Activated T-helper 17 cell treated with anti-CD3 and anti-CD28 coated beads, Interleukin-2, amount 50 U/mL, for 72 hours (primary cell): ENCODE measurements around the gene TRPV5. TPM values are rescaled to one million over a fixed set of nuclear protein-coding genes. Genes with fewer than 3 reads are reported as not detected.
A peak's percentile ranks its signal among the peaks of the same experiment; 100 is the strongest.

Experiments
- ATAC-seq: fragments of 150-1000 bp; cut with Tn5 transposase; replicated peaks from 2 replicates; pipeline ENCODE4 v1.10.0; 2021; ENCODE audit warnings: mild to moderate bottlenecking, moderate library complexity
- H3K27ac Mint-ChIP-seq: one replicate; pipeline ENCODE4 v1.8.0; 2022; ENCODE audit warnings: mixed read lengths
- H3K27me3 Mint-ChIP-seq: one replicate; pipeline ENCODE4 v1.8.0; 2022; ENCODE audit warnings: mixed read lengths
- H3K36me3 Mint-ChIP-seq: one replicate; pipeline ENCODE4 v1.8.0; 2022; ENCODE audit warnings: low read depth, mild to moderate bottlenecking, mixed read lengths
- H3K4me1 Mint-ChIP-seq: one replicate; pipeline ENCODE4 v1.8.0; 2022; ENCODE audit warnings: mixed read lengths
- H3K4me3 Mint-ChIP-seq: one replicate; pipeline ENCODE4 v1.8.0; 2022; ENCODE audit warnings: mild to moderate bottlenecking, mixed read lengths
- H3K9me3 Mint-ChIP-seq: one replicate; pipeline ENCODE4 v1.8.0; 2022; ENCODE audit warnings: mixed read lengths
- total RNA-seq, 2 donors: library from RNA; stranded (reverse); gene quantifications; one replicate each; pipeline ENCODE4 v1.2.3, GENCODE V29; 2022

TRPV5 gene
- total RNA-seq, 2 donors from 2014 or later = 0.13 TPM; not detected in 1

DNA sequence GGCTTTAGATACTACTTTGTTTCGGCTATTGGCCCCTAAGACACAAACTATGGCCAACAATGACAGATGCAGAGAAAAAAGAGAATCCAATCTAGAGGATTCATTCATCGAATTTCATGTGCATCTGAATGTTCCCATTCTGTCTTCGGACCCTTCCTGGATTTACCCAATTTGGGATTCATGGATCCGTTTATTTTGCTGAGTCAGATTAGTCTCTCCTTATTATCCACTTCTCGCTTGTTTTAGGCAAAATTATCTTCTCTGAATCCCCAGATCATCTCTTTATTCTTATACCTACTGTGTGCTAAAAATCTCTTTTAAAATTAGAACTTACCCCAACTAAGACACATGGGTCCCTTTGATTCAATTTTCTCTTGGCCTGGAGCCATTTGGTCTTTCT, 54.5 kb downstream of the TRPV5 start:
- ATAC-seq = no peak
- Mint-ChIP-seq H3K36me3 (no peaks in the 10 kb centered on the region), H3K4me1 (no peaks in the 10 kb centered on the region), H3K9me3 (no peaks in the 10 kb centered on the region), H3K27ac (no peak overlapping the region), H3K4me3 (no peak overlapping the region), H3K27me3 (no peaks in the 10 kb centered on the region)

DNA sequence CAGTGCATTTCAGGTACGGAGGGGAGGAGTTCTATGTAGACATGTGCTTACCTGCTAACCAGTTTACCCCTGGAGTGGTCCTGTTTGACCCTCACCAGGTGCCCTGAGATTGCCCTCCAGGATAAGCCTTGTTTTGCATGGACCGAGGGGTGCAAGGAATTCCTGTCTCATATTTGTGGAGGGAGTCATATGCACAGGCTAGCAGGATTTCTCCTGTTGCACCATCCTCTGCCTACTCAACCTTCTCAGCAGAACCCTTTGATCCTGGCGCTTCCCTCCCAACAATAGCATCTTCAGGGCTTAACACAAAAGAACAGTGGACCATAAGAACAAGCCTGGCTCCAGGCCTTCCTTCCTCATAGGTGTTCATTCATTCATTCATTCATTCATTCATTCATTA, 55.2 kb downstream of the TRPV5 start:
- H3K27me3 Mint-ChIP-seq = no peaks in the 10 kb centered on the region
- no peak overlapping the region for H3K27ac Mint-ChIP-seq
- H3K9me3 Mint-ChIP-seq = no peaks in the 10 kb centered on the region
- H3K36me3 Mint-ChIP-seq = no peaks in the 10 kb centered on the region
- H3K4me3 Mint-ChIP-seq = no peak overlapping the region
- ATAC-seq = no peak
- H3K4me1 Mint-ChIP-seq = no peaks in the 10 kb centered on the region

GRCh38 chr7:142876991-142877910, 56.3 kb downstream of the TRPV5 start:
- no peak overlapping the region for H3K27ac Mint-ChIP-seq
- no peaks in the 10 kb centered on the region for H3K27me3 Mint-ChIP-seq
- no peak for ATAC-seq
- no peak overlapping the region for H3K4me3 Mint-ChIP-seq
- no peaks in the 10 kb centered on the region for H3K4me1 Mint-ChIP-seq
- H3K36me3 Mint-ChIP-seq = no peaks in the 10 kb centered on the region
- H3K9me3 Mint-ChIP-seq = no peaks in the 10 kb centered on the region

DNA sequence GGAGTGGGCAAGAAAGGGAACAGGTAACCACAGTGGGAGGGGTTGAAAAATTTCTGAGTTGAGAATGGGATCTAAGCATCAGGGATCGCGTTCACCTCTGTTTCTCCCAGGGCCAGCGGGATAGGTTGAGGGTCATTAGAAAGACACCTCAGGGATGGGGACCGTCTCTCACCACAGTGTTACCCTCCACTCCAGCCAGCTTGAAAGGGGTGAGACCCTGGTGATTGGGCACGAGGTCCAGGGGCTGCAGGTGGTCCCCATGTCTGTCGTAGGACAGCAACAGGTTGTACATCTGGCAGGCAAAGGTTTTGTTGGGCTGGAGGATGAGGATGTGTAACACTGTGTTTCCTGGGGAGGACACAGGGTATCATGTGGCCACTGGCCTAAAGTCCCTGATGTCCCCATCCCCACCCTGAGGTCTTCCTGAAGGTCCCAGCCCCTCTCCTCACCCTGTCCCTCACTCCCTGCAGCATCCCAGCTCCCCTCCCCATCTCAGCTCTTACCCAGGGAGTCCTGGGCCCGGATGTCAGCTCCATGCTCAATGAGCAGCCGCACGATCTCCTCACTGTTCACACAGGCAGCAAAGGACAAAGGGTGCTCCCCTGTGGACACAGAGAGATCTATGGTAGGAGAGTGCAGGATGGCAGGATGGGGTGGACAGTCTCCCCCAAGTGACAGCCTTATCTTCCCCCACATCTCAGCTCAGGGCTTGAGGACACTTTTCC, 57.1 kb downstream of the TRPV5 start:
- Mint-ChIP-seq H3K9me3 (no peaks in the 10 kb centered on the region), H3K27ac (no peak overlapping the region)

DNA sequence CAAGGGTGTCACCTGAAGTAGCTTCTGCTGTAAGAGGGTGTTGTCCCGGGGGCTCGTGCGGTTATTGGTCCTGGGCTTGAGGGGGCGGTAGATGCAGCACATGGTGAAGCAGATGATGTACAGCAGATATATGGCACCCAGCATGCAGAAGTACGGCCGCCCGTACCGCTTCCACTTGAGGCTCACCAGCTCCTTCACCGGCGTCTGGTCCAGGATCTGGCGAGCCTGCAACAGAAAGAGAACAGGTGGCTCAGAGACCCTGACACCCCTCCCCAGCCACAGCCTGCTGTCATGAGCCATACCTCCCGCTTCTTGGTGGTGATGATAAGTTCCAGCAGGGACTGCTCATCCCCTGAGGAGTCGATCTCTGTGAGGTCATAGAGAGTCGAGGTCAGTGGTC, 58.1 kb downstream of the TRPV5 start:
- Mint-ChIP-seq H3K36me3 (peaks cover 3% of the 10 kb centered on the region), H3K9me3 (no peaks in the 10 kb centered on the region), H3K27ac (peak overlapping the region; percentile 29), H3K4me1 (no peaks in the 10 kb centered on the region), H3K4me3 (no peak overlapping the region), H3K27me3 (no peaks in the 10 kb centered on the region)
- no peak for ATAC-seq

More for the DNA sequence above, 57.1 kb downstream of the TRPV5 start:
- no peaks in the 10 kb centered on the region for H3K36me3 Mint-ChIP-seq
- no peaks in the 10 kb centered on the region for H3K4me1 Mint-ChIP-seq
- no peaks in the 10 kb centered on the region for H3K27me3 Mint-ChIP-seq
- no peak for ATAC-seq
- no peak overlapping the region for H3K4me3 Mint-ChIP-seq

- peaks cover 9% of the 10 kb centered on the region for H3K36me3 Mint-ChIP-seq
- H3K4me1 Mint-ChIP-seq = no peaks in the 10 kb centered on the region
- no peaks in the 10 kb centered on the region for H3K9me3 Mint-ChIP-seq
- ATAC-seq = no peak
- H3K4me3 Mint-ChIP-seq = no peak overlapping the region
- H3K27me3 Mint-ChIP-seq = no peaks in the 10 kb centered on the region
- H3K27ac Mint-ChIP-seq = no peak overlapping the region
These were observed 58.7 kb downstream of the TRPV5 start for GRCh38 chr7:142874837-142875236.

- ATAC-seq = no peak
- Mint-ChIP-seq H3K36me3 (peaks cover 14% of the 10 kb centered on the region), H3K4me3 (no peak overlapping the region), H3K27ac (no peak overlapping the region), H3K27me3 (no peaks in the 10 kb centered on the region), H3K9me3 (no peaks in the 10 kb centered on the region), H3K4me1 (no peaks in the 10 kb centered on the region)
These were observed 59.1 kb downstream of the TRPV5 start for GRCh38 chr7:142874409-142874808.

DNA sequence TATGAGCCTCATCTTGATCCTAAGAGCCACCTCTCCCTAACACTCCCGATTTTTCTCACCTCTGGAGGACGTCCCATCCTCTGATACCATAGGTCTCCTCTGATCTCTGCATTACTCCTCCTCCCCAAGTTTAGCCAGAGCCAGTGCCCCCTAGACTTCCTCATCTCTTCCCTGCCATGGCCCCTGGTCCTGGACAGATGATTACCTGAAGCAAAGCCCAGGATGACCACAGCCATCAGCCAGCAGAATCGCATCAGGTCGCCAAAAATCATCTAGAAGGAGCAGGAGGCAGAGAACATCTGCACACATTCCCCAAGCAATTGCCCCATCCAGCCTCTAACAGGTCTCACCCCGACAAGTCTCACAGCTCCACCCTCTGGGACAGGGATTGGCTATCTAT, 59.7 kb downstream of the TRPV5 start:
- Mint-ChIP-seq H3K27me3 (no peaks in the 10 kb centered on the region), H3K36me3 (peaks cover 14% of the 10 kb centered on the region), H3K27ac (no peak overlapping the region), H3K9me3 (no peaks in the 10 kb centered on the region), H3K4me3 (no peak overlapping the region), H3K4me1 (no peaks in the 10 kb centered on the region)
- no peak for ATAC-seq

DNA sequence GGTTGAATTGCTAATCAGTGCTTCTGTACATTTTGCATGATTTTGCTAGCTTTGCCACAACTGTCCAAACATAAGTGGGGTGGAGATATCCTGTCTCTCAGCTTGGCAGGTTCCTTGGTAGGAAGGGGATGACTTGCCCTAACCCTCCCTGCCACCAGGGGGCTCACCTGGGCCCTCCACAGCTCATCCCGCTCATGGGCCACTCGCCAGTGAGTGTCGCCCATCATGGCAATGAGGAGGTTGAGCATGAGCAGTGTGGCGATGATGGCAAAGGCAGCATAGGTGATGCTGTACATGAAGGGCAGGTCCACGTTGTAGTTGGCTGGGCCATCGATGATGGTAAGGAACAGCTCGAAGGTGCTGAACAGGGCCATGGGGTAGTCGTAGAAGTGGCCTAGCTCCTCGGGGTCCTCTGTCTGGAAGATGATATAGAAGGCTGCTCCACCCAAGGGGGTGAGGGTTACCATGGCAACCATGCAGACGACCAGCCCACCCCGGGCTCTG, 60.2 kb downstream of the TRPV5 start:
- Mint-ChIP-seq H3K27me3 (no peaks in the 10 kb centered on the region), H3K27ac (no peak overlapping the region), H3K36me3 (peaks cover 14% of the 10 kb centered on the region), H3K9me3 (no peaks in the 10 kb centered on the region), H3K4me3 (no peak overlapping the region), H3K4me1 (no peaks in the 10 kb centered on the region)
- ATAC-seq = peak; percentile 47

GRCh38 chr7:142872106-142872675, 61.4 kb downstream of the TRPV5 start:
- no peak overlapping the region for H3K27ac Mint-ChIP-seq
- H3K9me3 Mint-ChIP-seq = no peaks in the 10 kb centered on the region
- peaks cover 14% of the 10 kb centered on the region for H3K36me3 Mint-ChIP-seq
- H3K4me3 Mint-ChIP-seq = no peak overlapping the region
- no peak for ATAC-seq
- no peaks in the 10 kb centered on the region for H3K4me1 Mint-ChIP-seq
- no peaks in the 10 kb centered on the region for H3K27me3 Mint-ChIP-seq

DNA sequence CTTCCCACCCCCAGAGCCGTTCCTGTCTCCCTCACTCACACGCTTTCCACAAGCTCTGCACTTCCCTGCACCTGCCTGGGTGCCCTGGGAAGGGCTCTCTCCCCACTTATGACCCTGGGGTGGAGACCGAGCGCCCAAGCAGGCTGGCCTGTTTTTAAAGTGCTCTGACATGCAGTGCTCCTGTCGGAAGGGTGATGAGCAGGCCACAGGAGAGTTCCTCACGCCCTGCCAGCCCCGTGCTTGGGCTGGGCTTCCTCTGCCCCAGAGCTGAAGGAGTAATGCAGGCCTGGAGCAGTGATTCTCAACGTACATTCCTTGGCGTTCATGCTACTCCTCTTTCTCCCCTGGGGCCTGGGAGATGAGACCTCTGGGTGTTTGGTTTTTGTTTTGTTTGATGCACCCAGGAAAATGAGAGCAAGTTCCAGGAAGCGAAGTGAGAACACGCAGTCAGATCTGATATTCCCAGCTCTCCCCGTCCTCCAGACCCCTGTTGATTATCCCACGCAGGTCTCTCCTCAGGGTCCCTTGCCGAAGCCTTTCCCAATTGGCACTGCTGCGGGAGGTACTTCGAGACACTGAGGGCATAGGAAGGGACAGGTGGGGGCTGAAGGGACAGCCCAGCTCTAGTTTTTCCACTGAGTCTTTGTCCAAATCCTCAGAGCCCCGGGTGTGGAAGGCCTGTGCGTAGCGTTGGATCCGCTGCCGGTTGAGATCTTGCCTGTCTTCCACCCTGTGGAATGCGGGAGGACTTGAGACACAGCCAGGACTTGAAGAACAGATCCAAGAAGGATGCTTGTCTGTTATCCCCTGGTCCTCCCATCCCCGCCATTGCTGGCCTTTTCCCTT, 62.1 kb downstream of the TRPV5 start:
- no peaks in the 10 kb centered on the region for H3K27me3 Mint-ChIP-seq
- no peak overlapping the region for H3K27ac Mint-ChIP-seq
- no peaks in the 10 kb centered on the region for H3K4me1 Mint-ChIP-seq
- no peak overlapping the region for H3K4me3 Mint-ChIP-seq
- ATAC-seq = no peak
- H3K36me3 Mint-ChIP-seq = peaks cover 14% of the 10 kb centered on the region
- no peaks in the 10 kb centered on the region for H3K9me3 Mint-ChIP-seq

GRCh38 chr7:142870566-142871259, 62.8 kb downstream of the TRPV5 start:
- H3K27me3 Mint-ChIP-seq = no peaks in the 10 kb centered on the region
- no peaks in the 10 kb centered on the region for H3K9me3 Mint-ChIP-seq
- no peak overlapping the region for H3K27ac Mint-ChIP-seq
- no peak overlapping the region for H3K4me3 Mint-ChIP-seq
- peaks cover 14% of the 10 kb centered on the region for H3K36me3 Mint-ChIP-seq
- H3K4me1 Mint-ChIP-seq = no peaks in the 10 kb centered on the region
- ATAC-seq = no peak

DNA sequence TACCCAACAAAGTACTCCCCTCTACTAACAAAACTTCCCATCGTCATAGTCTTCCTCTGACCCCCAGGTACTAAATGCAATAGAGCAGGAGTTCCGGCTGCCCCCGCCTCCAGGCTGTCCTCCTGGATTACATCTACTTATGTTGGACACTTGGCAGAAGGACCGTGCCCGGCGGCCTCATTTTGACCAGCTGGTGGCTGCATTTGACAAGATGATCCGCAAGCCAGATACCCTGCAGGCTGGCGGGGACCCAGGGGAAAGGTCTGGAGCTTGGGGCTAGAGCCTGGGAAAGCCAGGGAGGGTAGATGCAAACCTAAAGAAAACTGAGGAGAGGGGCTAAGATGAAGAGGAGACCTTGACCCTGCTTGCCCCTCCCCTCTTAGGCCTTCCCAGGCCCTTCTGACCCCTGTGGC, 63.4 kb downstream of the TRPV5 start:
- H3K9me3 Mint-ChIP-seq = no peaks in the 10 kb centered on the region
- H3K27ac Mint-ChIP-seq = no peak overlapping the region
- peaks cover 14% of the 10 kb centered on the region for H3K36me3 Mint-ChIP-seq

More for the DNA sequence above, 63.4 kb downstream of the TRPV5 start:
- no peaks in the 10 kb centered on the region for H3K4me1 Mint-ChIP-seq
- no peak overlapping the region for H3K4me3 Mint-ChIP-seq
- no peak for ATAC-seq
- H3K27me3 Mint-ChIP-seq = no peaks in the 10 kb centered on the region
